Activated T-cell treated with anti-CD3 and anti-CD28 coated beads for 48 hours (primary cell): ENCODE data around the gene GALNT17.
"Not testable (repeated sequence)": the region's sequence is repeated elsewhere in the genome, so short reads cannot be mapped to it uniquely, and the experiment has no call there.

Source experiments
- DNase-seq: peaks from one replicate; pipeline ENCODE4 v3.0.0-alpha.2; 2020; ENCODE audit warnings: low read depth

Gene GALNT17

GRCh38 chr7:71635849-71636248, 503.9 kb downstream of the GALNT17 start:
- DNase-seq, result not testable (repeated sequence)

GRCh38 chr7:71636329-71636728, 504.4 kb downstream of the GALNT17 start:
- no peak for DNase-seq

GRCh38 chr7:71637578-71637977, 505.6 kb downstream of the GALNT17 start:
- no peak for DNase-seq

- DNase-seq, result no peak
Measured at GRCh38 chr7:71638108-71638507, 506.2 kb downstream of the GALNT17 start.

- DNase-seq, result no peak
Measured at GRCh38 chr7:71639382-71640085, 507.6 kb downstream of the GALNT17 start.

- DNase-seq, result not testable (repeated sequence)
Measured at GRCh38 chr7:71643031-71643430, 511.1 kb downstream of the GALNT17 start.

GRCh38 chr7:71645836-71646235, 513.9 kb downstream of the GALNT17 start:
- DNase-seq, result no peak

- no peak for DNase-seq
Measured at GRCh38 chr7:71649812-71650211, 517.9 kb downstream of the GALNT17 start.

GRCh38 chr7:71650653-71651337, 518.9 kb downstream of the GALNT17 start:
- no peak for DNase-seq

- DNase-seq, result no peak
Measured at GRCh38 chr7:71652510-71652909, 520.6 kb downstream of the GALNT17 start.

GRCh38 chr7:71657386-71657785, 525.4 kb downstream of the GALNT17 start:
- DNase-seq, result no peak

- no peak for DNase-seq
Measured at GRCh38 chr7:71659622-71660021, 527.7 kb downstream of the GALNT17 start.

- no peak for DNase-seq
Measured at GRCh38 chr7:71661671-71662224, 529.8 kb downstream of the GALNT17 start.

GRCh38 chr7:71665716-71666115, 533.8 kb downstream of the GALNT17 start:
- no peak for DNase-seq

- no peak for DNase-seq
Measured at GRCh38 chr7:71668572-71668971, 536.6 kb downstream of the GALNT17 start.

- DNase-seq, result no peak
Measured at GRCh38 chr7:71679480-71679879, 547.5 kb downstream of the GALNT17 start.

- DNase-seq, result no peak
Measured at GRCh38 chr7:71682181-71682580, 550.2 kb downstream of the GALNT17 start.

- DNase-seq, result no peak
Measured at GRCh38 chr7:71682841-71683781, 551.2 kb downstream of the GALNT17 start.

- no peak for DNase-seq
Measured at GRCh38 chr7:71687286-71687685, 555.3 kb downstream of the GALNT17 start.

- DNase-seq, result no peak
Measured at GRCh38 chr7:71687831-71688599, 556.1 kb downstream of the GALNT17 start.

GRCh38 chr7:71691538-71691937, 559.6 kb downstream of the GALNT17 start:
- no peak for DNase-seq
